GM06990 (cell line): ENCODE measurements around the gene TRPM3.

Source experiments
- DNase-seq: peaks from one replicate; pipeline ENCODE4 v3.0.0-alpha.2; 2011; ENCODE audit not compliant: insufficient read length; ENCODE audit errors: extremely low read depth
- H3K27me3 ChIP-seq: replicated peaks from 2 replicates; pipeline ENCODE4 v1.6.0; 2011; ENCODE audit warnings: low read length; ENCODE audit not compliant: control insufficient read depth, insufficient read depth
- H3K36me3 ChIP-seq: 2 replicates; pipeline ENCODE4 v1.5.1; 2011; ENCODE audit warnings: low read length; ENCODE audit not compliant: control insufficient read depth, insufficient read depth
- H3K4me3 ChIP-seq: replicated peaks from 2 replicates; pipeline ENCODE4 v1.5.1; 2011; ENCODE audit warnings: low read depth, mild to moderate bottlenecking, control low read depth, low read length
- CTCF ChIP-seq: IDR thresholded peaks from 2 replicates; pipeline ENCODE4 v1.5.1; 2011; ENCODE audit warnings: low read length, control low read depth, mild to moderate bottlenecking, inconsistent platforms; ENCODE audit not compliant: insufficient read depth, poor library complexity, severe bottlenecking

TRPM3 gene

GRCh38 chr9:70496244-70496643 lies 625.2 kb downstream of the TRPM3 start:
- TF ChIP-seq CTCF: no peak
- no peaks in the 10 kb centered on the region for H3K36me3 ChIP-seq
- no peaks in the 10 kb centered on the region; the same call in 1 of the 2 replicates for H3K27me3 ChIP-seq
- H3K4me3 ChIP-seq: no peak overlapping the region
- no peak for DNase-seq

DNA sequence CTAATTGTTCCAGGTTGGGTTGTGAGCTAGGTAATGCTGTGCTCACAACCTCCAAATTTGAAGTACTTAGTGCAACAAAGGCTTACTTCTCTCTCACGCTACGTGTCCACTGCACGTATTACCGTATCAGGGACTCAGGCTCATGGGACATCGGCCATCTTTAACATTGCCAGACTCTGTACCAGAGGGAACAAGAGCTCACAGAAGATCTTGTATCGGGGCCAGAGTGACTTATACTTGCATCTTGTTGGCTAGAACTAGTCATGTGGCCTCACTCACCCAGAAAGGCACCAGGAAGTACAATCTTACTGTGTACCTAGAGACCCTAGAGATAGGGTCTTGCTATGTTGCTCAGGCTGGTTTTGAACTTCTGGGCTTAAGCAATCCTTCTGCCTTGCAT lies 625.9 kb downstream of the TRPM3 start:
- no peaks in the 10 kb centered on the region for H3K36me3 ChIP-seq
- no peak overlapping the region for H3K4me3 ChIP-seq
- no peak for TF ChIP-seq CTCF
- no peaks in the 10 kb centered on the region; the same call in 1 of the 2 replicates for H3K27me3 ChIP-seq
- no peak for DNase-seq

DNA sequence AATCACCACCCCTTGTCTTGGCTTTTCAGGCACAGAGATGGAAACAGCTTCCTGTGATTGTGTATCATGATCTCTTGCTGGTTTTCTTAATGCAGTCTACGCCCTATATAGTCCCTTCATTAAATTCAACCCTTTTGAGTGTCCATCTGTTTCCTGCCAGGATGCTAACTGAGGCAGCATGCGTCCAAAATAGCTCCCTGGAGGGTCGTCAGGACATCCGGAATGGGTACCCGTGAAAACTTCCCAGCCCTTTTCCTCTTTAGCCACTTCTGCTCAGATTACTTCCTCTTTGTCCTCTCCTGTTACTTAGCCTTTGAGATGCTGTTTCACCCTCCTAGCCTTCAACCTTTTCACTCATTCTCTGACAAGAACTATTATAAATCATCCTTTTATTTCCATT lies 627.2 kb downstream of the TRPM3 start:
- Histone ChIP-seq H3K36me3 (no peaks in the 10 kb centered on the region), H3K4me3 (no peak overlapping the region), H3K27me3 (no peaks in the 10 kb centered on the region; the same call in 1 of the 2 replicates)
- TF ChIP-seq CTCF: no peak
- DNase-seq: no peak

GRCh38 chr9:70493029-70493428 lies 628.4 kb downstream of the TRPM3 start:
- no peaks in the 10 kb centered on the region for H3K36me3 ChIP-seq
- H3K4me3 ChIP-seq: no peak overlapping the region
- no peaks in the 10 kb centered on the region; the same call in 1 of the 2 replicates for H3K27me3 ChIP-seq
- no peak for TF ChIP-seq CTCF
- no peak for DNase-seq

DNA sequence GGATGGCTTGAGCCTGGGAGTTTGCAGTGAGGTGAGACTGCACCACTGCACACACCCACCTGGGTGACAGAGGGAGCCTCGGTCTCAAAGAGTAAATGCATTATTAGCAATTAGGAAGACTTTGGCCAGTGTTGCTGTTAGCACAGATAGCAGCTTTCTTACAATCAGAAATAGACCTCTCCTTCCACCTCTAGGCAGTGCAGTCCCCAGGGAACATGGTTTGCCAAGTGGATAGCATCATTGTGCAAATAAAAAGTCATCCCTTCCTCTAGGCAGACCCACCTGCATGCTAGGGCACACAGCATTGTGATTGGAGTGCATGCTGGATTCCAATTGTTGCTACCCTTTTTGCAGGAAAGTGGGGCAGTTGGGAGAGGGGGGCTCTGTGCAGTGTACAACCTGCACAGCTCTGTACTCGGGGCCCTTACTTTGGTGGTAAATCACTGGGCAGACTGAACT lies 629.1 kb downstream of the TRPM3 start:
- Histone ChIP-seq H3K4me3 (no peak overlapping the region), H3K27me3 (no peaks in the 10 kb centered on the region; the same call in 1 of the 2 replicates), H3K36me3 (no peaks in the 10 kb centered on the region)
- DNase-seq: no peak
- TF ChIP-seq CTCF: no peak
